Fibroblast of skin of right quadriceps (primary cell): ENCODE measurements around the gene KIF26A.

ENCODE experiments used
- DNase-seq: peaks from one replicate; pipeline ENCODE4 v3.0.0-alpha.2; 2013

KIF26A gene

DNA sequence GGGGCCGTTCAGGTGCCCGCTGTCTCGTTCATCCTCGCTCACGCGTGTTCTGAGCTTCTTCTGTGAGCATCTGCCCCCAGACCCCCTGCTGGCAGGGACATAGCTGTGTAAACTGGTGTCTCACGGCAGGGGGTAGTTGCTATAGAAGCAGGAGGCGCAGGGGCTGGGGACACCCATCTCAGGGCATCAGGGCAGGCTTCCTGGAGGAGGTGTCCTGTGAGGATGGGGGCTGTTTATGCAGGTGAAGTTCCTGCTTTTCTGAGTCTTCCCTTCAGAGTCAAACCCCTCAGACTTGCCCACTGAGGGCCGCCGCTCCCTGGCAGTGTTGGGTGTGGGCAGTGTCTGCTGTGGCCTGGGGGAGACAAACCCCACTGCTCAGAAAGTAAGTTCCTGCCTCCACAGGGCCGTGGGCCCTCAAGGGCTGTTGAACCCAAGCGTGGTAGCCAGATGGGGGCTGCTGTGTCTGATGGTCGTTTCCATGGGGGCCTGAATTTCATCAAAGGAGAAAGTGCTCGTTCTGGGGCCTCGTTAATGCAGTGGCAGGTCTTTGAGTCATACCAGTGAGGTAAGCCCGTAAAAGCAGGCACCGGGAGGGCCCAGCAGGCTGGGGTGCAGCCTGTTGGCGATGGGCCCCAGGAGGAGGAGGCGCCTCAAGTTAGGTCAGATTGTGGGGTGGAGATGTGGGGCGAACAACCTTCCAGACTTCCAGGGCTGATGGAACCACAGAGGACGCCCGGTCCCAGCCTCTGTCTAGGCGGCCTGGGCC lies 23.4 kb downstream of the KIF26A start:
- no peak for DNase-seq

DNA sequence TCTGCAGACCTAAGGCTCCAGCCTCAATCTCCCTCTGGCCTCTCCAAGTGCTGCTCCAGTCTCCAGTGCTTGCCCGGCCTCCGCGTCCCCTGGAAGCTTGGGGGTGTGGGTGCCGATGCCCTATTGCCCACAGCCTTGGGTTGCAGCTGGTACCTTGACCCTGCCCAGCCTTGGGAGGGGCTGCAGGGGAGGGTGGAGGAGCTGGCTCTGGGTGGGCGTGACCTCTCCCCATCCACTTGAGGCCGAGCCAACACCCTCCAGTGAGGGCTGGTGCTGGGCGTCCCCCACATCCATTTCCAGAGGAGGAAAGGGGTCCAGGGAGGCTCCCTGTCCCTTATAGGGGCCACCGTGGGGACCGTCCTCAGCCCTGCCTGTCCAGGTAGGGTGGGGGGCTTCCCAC lies 24.1 kb downstream of the KIF26A start:
- no peak for DNase-seq

GRCh38 chr14:104163541-104163940 lies 25.2 kb downstream of the KIF26A start:
- DNase-seq = no peak

- DNase-seq = no peak
Observed at GRCh38 chr14:104164041-104164440, 25.7 kb downstream of the KIF26A start.

- DNase-seq = no peak
Observed at GRCh38 chr14:104164512-104164911, 26.1 kb downstream of the KIF26A start.

GRCh38 chr14:104166698-104167097 lies 28.3 kb downstream of the KIF26A start:
- DNase-seq = no peak

DNA sequence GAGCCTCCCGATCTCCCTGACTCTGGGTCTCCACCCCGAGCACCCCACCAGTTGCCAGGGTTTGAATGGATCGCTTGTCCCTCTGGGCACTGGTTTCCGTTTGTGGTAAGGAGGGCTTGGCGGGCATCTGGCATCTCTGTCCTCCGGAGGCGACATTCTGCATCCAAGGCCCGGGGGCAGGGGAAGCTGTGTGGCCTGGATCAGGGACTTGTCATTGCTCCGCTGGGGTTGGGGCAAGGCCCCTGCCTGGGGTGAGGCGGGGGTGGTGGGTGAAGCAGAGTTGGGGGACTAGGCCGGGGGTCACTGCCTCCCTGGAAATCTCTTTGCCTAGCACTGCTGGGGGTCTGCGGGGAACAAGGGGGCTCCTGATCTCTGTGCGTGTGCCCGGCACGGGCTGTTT lies 30.2 kb downstream of the KIF26A start:
- no peak for DNase-seq

GRCh38 chr14:104169005-104169698 lies 30.8 kb downstream of the KIF26A start:
- DNase-seq = no peak

- DNase-seq = no peak
Observed at GRCh38 chr14:104169699-104170479, 31.5 kb downstream of the KIF26A start.

DNA sequence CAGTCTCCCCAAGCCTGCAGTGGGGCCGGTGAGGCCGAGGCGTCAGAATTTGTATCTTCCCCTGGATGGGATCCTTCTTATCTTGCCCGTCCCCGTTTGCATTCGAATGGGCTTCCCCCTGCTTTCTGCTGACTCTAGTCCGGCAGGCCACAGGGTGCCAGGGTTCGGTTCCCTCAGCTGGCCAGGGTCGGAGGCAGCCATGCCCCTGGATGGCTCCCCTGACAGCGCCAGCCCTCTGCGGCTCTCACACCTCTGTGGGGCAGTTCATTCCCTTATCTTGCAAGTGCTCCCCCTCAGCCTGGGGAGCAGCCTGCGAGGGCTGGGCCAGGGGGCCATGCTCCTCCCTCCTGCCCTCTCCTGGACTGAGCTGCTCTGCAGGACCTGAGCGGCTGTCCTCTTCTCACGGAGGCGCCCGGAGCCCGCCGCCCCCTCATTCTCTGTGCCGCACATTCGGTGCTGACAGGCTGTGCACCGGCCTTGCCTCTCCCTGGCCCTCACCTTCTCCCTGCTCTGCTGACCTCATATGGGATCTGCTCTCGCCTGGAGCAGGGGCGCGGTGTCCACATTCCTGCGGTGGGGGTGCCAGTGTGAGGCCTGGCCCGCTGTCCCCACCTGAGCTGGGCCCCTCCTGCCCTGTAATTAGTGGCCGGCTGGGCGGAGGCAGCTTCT lies 32.8 kb downstream of the KIF26A start:
- no peak for DNase-seq

DNA sequence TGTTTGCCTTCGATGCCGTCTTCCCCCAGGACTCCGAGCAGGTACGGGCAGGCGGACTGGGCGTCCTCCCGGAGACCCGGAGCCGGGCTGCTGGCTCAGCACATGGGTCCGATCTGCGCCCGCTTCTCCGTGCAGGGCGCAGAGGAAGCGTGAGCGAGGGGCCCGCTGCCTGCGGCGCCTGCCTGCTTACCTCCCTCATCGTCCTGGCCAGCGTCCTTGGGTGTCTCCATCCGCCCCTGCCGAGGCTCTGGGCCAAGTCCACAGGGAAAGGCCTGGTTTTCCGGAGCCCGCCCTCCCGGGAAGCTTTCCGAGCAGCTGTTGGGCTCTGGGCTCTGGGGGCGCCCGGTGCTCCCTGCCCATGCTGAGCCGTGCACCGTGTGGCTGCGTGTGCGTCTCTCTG lies 33.5 kb downstream of the KIF26A start:
- no peak for DNase-seq

GRCh38 chr14:104172349-104172748 lies 34.0 kb downstream of the KIF26A start:
- DNase-seq = no peak

DNA sequence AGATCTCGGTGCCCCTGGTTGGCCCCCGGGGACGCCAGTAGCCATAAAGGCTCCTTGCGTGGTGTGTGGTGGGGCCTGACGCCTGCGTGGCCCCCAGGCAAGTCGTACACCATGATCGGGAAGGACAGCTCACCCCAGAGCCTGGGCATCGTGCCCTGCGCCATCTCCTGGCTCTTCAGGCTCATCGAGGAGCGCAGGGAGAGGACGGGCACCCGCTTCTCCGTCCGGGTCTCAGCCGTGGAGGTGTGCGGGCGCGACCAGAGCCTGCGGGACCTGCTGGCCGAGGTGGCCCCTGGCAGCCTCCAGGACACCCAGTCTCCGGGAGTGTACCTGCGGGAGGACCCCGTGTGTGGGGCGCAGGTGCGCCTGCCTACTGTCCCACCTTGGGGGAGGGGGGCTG lies 34.5 kb downstream of the KIF26A start:
- DNase-seq = no peak

DNA sequence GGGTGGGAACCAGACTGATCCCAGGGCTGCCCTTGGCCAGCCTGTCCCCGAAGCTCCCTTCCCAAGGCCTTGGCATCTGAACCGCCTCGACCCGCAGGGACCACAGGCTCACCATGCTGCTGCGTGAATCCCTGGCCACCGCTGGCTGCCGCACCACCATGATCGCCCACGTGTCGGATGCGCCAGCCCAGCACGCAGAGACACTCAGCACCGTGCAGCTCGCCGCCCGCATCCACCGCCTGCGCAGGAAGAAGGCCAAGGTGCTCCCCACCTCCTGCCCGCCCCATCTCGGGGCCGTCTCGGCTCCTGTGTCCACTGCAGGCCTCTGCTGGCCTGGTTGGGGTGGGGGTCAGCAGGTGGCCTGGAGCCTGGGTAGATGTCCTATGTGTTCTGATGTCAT lies 35.7 kb downstream of the KIF26A start:
- no peak for DNase-seq

- no peak for DNase-seq
Observed at GRCh38 chr14:104175041-104175440, 36.7 kb downstream of the KIF26A start.

- no peak for DNase-seq
Observed at GRCh38 chr14:104175811-104176210, 37.4 kb downstream of the KIF26A start.

DNA sequence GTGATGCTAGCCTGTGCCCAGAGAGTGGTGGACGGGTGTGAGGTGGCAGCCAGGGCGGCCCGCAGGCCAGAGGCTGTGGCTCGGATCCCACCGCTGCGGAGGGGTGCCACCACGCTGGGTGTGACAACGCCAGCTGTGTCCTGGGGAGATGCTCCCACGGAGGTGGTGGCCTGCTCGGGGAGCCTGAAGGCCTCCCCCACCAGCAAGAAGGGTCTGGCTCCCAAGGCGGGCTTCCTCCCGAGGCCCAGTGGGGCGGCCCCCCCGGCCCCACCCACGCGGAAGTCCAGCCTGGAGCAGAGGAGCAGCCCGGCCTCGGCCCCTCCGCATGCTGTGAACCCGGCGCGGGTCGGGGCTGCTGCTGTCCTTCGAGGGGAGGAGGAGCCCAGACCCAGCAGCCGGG lies 38.2 kb downstream of the KIF26A start:
- no peak for DNase-seq

DNA sequence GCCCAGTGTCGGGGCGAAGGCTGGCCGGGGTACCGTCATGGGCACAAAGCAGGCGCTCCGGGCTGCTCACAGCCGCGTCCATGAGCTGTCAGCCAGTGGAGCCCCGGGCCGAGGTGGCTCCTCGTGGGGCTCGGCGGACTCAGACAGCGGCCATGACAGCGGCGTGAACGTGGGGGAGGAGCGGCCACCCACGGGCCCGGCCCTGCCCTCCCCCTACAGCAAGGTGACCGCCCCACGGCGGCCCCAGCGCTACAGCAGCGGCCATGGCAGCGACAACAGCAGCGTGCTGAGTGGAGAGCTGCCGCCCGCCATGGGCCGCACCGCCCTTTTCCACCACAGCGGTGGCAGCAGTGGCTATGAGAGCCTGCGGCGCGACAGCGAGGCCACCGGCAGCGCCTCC lies 39.0 kb downstream of the KIF26A start:
- DNase-seq = no peak

DNA sequence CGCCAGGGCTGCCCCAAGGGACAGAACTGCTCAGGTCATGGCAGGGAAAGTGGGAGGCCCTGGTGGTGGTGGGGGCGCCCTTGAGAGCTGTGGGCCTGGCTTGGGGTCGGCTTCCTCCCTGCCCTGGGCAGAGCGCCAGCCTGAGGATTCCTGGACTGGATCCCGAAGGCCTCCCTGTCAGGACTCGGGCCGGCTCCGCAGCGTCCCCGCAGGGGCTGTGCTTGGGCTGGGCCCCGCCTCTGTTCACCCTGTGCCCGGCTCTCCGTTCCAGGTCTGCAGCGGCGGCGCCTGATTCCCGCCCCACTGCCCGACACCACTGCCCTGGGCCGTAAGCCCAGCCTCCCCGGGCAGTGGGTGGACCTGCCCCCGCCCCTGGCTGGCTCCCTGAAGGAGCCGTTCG lies 39.9 kb downstream of the KIF26A start:
- DNase-seq = no peak

- no peak for DNase-seq
Observed at GRCh38 chr14:104179126-104179525, 40.7 kb downstream of the KIF26A start.

DNA sequence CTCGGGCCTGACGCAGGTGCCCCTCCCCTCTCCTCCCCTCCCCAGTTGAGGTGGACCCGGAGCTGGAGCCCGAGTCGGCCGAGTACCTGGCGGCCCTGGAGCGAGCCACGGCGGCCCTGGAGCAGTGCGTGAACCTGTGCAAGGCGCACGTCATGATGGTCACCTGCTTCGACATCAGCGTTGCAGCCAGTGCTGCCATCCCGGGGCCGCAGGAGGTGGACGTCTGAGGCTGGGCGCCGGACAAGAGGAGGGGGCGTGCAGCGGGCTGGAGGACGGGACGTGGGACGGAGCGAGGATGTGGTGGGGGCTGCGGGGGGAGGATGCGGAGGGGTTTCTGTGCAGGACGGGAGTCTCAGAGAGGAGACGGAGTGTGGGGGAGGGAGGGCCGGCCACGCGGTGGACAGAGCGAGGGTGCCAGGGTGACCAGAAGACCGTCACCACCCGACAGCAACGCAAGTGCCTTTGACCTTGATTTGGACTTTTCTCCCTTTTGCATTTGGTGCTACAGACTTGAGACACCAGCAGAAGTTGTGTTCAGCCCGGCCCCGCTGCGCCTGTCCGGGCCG lies 41.3 kb downstream of the KIF26A start:
- DNase-seq = no peak

DNA sequence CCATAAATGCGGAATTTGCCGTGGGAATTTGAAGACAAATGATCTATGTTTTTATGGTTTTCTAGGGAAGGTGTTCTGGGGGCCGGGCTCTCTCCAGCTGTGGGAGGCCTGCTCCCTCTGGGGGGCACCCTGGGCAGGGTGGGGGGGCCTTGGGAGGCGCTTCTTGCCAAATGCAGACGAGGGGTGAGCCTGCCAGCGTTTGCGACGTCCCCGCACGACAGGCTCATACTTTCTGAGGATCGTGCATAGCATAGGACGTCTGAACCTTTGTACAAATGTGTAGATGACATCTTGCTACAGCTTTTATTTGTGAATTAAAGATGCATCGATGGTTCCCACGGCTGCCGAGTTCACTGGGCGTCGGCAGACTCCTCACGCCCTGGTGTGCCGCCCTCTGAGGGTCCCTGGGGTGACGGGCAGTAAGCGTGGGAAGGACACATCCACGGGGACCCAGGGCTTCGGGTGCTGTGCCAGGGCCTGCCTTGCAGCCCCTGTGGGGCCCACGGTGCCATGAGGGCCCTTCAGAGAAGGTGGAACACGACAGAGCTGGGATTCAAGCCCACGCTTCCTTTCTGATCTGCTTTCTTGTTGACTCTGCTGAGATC lies 42.3 kb downstream of the KIF26A start:
- no peak for DNase-seq
